Measurements from ENCODE around the gene OSGEP.

GRCh38 chr14:20441461-20441860 lies 13.2 kb downstream of the OSGEP start:
- TF ChIP-seq POLR2A (IDR thresholded peaks at IDR 0.05) (no peak), POLR2AphosphoS5 (IDR thresholded peaks at IDR 0.05) (no peak), CTCF (IDR thresholded peaks at IDR 0.05) (no peak)
